CD4-positive, alpha-beta T cell (primary cell): ENCODE measurements around the gene BHLHE23. TPM values are rescaled to one million over a fixed set of nuclear protein-coding genes. Genes with fewer than 3 reads are reported as not detected.

ENCODE experiments used
- ATAC-seq: fragments of 200-7000 bp; cut with Tn5 transposase; one replicate; pipeline ENCODE4 v1.10.0; 2022; ENCODE audit warnings: mild to moderate bottlenecking; ENCODE audit not compliant: poor library complexity
- CTCF ChIA-PET: fragments of 350-600 bp; sonication (Branson Sonifier 250); formaldehyde crosslinking; loops from one replicate; lab custom pipeline; 2021; ENCODE audit warnings: antibody characterized with exemption, inconsistent platforms; lab: Charles Lee
- POLR2A ChIA-PET: fragments of 350-600 bp; sonication (Branson Sonifier 250); formaldehyde crosslinking; loops from one replicate; lab custom pipeline; 2021; ENCODE audit warnings: antibody characterized with exemption, inconsistent platforms; lab: Charles Lee
- DNase-seq, 14 experiments: peaks; one replicate each; pipeline ENCODE4 v3.0.0-alpha.2; 2013 to 2020; ENCODE audit warnings: mixed read lengths in 2 of 14
- H3K27ac ChIP-seq, 2 donors: one replicate each; pipeline versions ENCODE4 v1.5.1 to v1.7.0; 2013; ENCODE audit warnings: low read length in 2 of 2, low read depth in 1 of 2, mild to moderate bottlenecking in 1 of 2
- H3K27me3 ChIP-seq, 2 experiments: 1 replicate in 1 of 2; 2 replicates in 1 of 2; pipeline versions ENCODE4 v1.6.1 to v1.7.0; 2013; ENCODE audit warnings: low read length in 2 of 2, control low read depth in 1 of 2, mild to moderate bottlenecking in 1 of 2, moderate library complexity in 1 of 2; ENCODE audit not compliant: insufficient read depth in 2 of 2, control insufficient read depth in 1 of 2
- H3K36me3 ChIP-seq: one replicate; pipeline ENCODE4 v1.6.1; 2013; ENCODE audit warnings: low read length, control low read depth; ENCODE audit not compliant: insufficient read depth
- H3K4me1 ChIP-seq: one replicate; pipeline ENCODE4 v1.6.1; 2013; ENCODE audit warnings: low read length, control low read depth; ENCODE audit not compliant: insufficient read depth
- H3K4me3 ChIP-seq: one replicate; pipeline ENCODE4 v1.5.1; 2013; ENCODE audit warnings: mild to moderate bottlenecking, low read length, moderate library complexity
- H3K9me3 ChIP-seq, 2 experiments: 1 replicate in 1 of 2; 2 replicates in 1 of 2; pipeline versions ENCODE4 v1.6.1 to v1.7.0; 2013; ENCODE audit warnings: low read length in 2 of 2, mild to moderate bottlenecking in 2 of 2, control low read depth in 1 of 2, moderate library complexity in 1 of 2; ENCODE audit not compliant: control insufficient read depth in 1 of 2, insufficient read depth in 1 of 2
- H3K27ac Mint-ChIP-seq: one replicate; pipeline ENCODE4 v1.8.0; 2020; ENCODE audit warnings: mixed read lengths
- H3K27me3 Mint-ChIP-seq: one replicate; pipeline ENCODE4 v1.8.0; 2021; ENCODE audit warnings: mixed read lengths
- H3K36me3 Mint-ChIP-seq: one replicate; pipeline ENCODE4 v1.8.0; 2021; ENCODE audit warnings: low read depth, mixed read lengths
- H3K4me1 Mint-ChIP-seq: one replicate; pipeline ENCODE4 v1.8.0; 2021; ENCODE audit warnings: low read depth, mixed read lengths
- H3K4me3 Mint-ChIP-seq: one replicate; pipeline ENCODE4 v1.8.0; 2020; ENCODE audit warnings: mild to moderate bottlenecking, mixed read lengths
- H3K9me3 Mint-ChIP-seq: one replicate; pipeline ENCODE4 v1.8.0; 2020; ENCODE audit warnings: mixed read lengths
- CTCF ChIP-seq: fragments of 200-600 bp; IDR thresholded peaks from one replicate; pipeline ENCODE4 v1.8.0; 2022; ENCODE audit warnings: antibody characterized with exemption, mild to moderate bottlenecking
- intact Hi-C, 2 experiments: fragments of 100-400 bp; cut with DNase I in 1 of 2; cut with micrococcal nuclease in 1 of 2; formaldehyde crosslinking; loops; one replicate each; pipeline versions ENCODE4 v1.15.1 to v1.9.0; 2023 to 2025; cut with DNase I, micrococcal nuclease
- total RNA-seq, 174 experiments: library from RNA in 2 of 174; stranded (reverse) in 2 of 174; gene quantifications; one replicate each; pipeline ENCODE4 v1.2.3 and lab custom pipeline; 2021 to 2026

BHLHE23 gene
- total RNA-seq, 2 experiments from 2014 or later, result not detected

- Mint-ChIP-seq H3K27ac (no peak overlapping the region), H3K9me3 (no peaks in the 10 kb centered on the region), H3K4me1 (peaks cover 8% of the 10 kb centered on the region), H3K36me3 (no peaks in the 10 kb centered on the region), H3K4me3 (no peak overlapping the region), H3K27me3 (peaks cover 37% of the 10 kb centered on the region)
- Histone ChIP-seq H3K27me3 (peaks cover 4 to 18% of the 10 kb centered on the region in 2 experiments), H3K36me3 (no peaks in the 10 kb centered on the region), H3K4me1 (peaks cover 14% of the 10 kb centered on the region), H3K27ac (no peak overlapping the region), H3K4me3 (no peak overlapping the region), H3K9me3 (peaks cover 0 to 13% of the 10 kb centered on the region in 2 experiments)
- CTCF ChIA-PET, result interaction anchor here (1.1 kb wide), 1 partner anchor 18 kb away, joined by 4 read pairs; no protein-coding TSS in a partner anchor
- TF ChIP-seq CTCF, result no peak
- POLR2A ChIA-PET, result interaction anchor here (1.2 kb wide), 1 partner anchor 18 kb away, joined by 3 read pairs; no protein-coding TSS in a partner anchor
- DNase-seq (no peak), ATAC-seq (no peak)
- intact Hi-C loops, result no loop called here
These were observed 20.6 kb upstream of the BHLHE23 start for GRCh38 chr20:63027221-63027921.

GRCh38 chr20:63026582-63027165, 19.9 kb upstream of the BHLHE23 start:
- Histone ChIP-seq H3K9me3 (peaks cover 0 to 13% of the 10 kb centered on the region in 2 experiments), H3K4me3 (no peak overlapping the region), H3K27ac (no peak overlapping the region), H3K27me3 (peaks cover 7 to 15% of the 10 kb centered on the region in 2 experiments), H3K36me3 (no peaks in the 10 kb centered on the region), H3K4me1 (peaks cover 14% of the 10 kb centered on the region)
- Mint-ChIP-seq H3K4me1 (peaks cover 8% of the 10 kb centered on the region), H3K9me3 (no peaks in the 10 kb centered on the region), H3K36me3 (no peaks in the 10 kb centered on the region), H3K27me3 (peaks cover 37% of the 10 kb centered on the region), H3K27ac (no peak overlapping the region), H3K4me3 (no peak overlapping the region)
- intact Hi-C loops, result no loop called here
- TF ChIP-seq CTCF, result no peak
- DNase-seq, result peak in 1 of 14 experiments; percentile 24
- ATAC-seq, result no peak
- CTCF ChIA-PET, result no interaction called here
- POLR2A ChIA-PET, result interaction anchor here (1.3 kb wide), 1 partner anchor 18 kb away, joined by 5 read pairs; no protein-coding TSS in a partner anchor

- ChIA-PET POLR2A (interaction anchor here (1.3 kb wide), 1 partner anchor 17 kb away, joined by 5 read pairs; no protein-coding TSS in a partner anchor), CTCF (interaction anchor here (1.7 kb wide), 1 partner anchor 53 kb away, joined by 5 read pairs; no protein-coding TSS in a partner anchor)
- no peaks in the 10 kb centered on the region for H3K9me3 Mint-ChIP-seq
- peaks cover 8% of the 10 kb centered on the region for H3K4me1 Mint-ChIP-seq
- Histone ChIP-seq H3K4me1 (peaks cover 14% of the 10 kb centered on the region), H3K27ac (no peak overlapping the region), H3K9me3 (peaks cover 0 to 21% of the 10 kb centered on the region in 2 experiments), H3K4me3 (peak overlapping the region; percentile 12), H3K27me3 (peaks cover 7 to 15% of the 10 kb centered on the region in 2 experiments), H3K36me3 (no peaks in the 10 kb centered on the region)
- peak overlapping the region; percentile 6 for H3K4me3 Mint-ChIP-seq
- intact Hi-C loops, result no loop called here
- H3K27ac Mint-ChIP-seq, result no peak overlapping the region
- peaks cover 32% of the 10 kb centered on the region for H3K27me3 Mint-ChIP-seq
- no peaks in the 10 kb centered on the region for H3K36me3 Mint-ChIP-seq
- DNase-seq, result peak in 3 of 14 experiments; percentile 34 to 45 (median 39)
- no peak for TF ChIP-seq CTCF
- peak; percentile 53 for ATAC-seq
These were observed 19.0 kb upstream of the BHLHE23 start for GRCh38 chr20:63025534-63026331.
